ENCODE data around the gene SPIB. TPM values are rescaled to one million over a fixed set of nuclear protein-coding genes. Genes with fewer than 3 reads are reported as not detected.
"Not testable (repeated sequence)": the region's sequence is repeated elsewhere in the genome, so short reads cannot be mapped to it uniquely, and the experiment has no call there.

SPIB gene
- polyA plus RNA-seq, 1 experiment, result not detected

- no peak overlapping the region for H3K27ac ChIP-seq (ENCODE audit: low read depth, low read length)
- DNase-seq (ENCODE audit: low read depth, low spot score), result no peak
- peaks cover 2% of the 10 kb centered on the region for H3K27me3 ChIP-seq (ENCODE audit: control insufficient read depth, insufficient read depth, low read length)
- TF ChIP-seq CTCF (IDR thresholded peaks at IDR 0.05; ENCODE audit: low read depth, low read length), result no peak
- ChIA-PET POLR2A (no interaction called here), CTCF (interaction anchor here (1.1 kb wide), 1 partner anchor 12 kb away, joined by 5 read pairs; no protein-coding TSS in a partner anchor)
- no peaks in the 10 kb centered on the region; the same call in 1 of the 2 replicates for H3K9me3 ChIP-seq (ENCODE audit: control insufficient read depth, insufficient read depth, low read length)
- H3K4me3 ChIP-seq (ENCODE audit: low read depth, low read length), result no peak overlapping the region
Observed at GRCh38 chr19:50466706-50467039, 47.9 kb downstream of the SPIB start.

- CTCF ChIA-PET, result no interaction called here
- Histone ChIP-seq H3K9me3 (ENCODE audit: control insufficient read depth, insufficient read depth, low read length) (no peaks in the 10 kb centered on the region; the same call in 1 of the 2 replicates), H3K27ac (ENCODE audit: low read depth, low read length) (no peak overlapping the region), H3K27me3 (ENCODE audit: control insufficient read depth, insufficient read depth, low read length) (peaks cover 2% of the 10 kb centered on the region), H3K4me3 (ENCODE audit: low read depth, low read length) (no peak overlapping the region)
- POLR2A ChIA-PET, result no interaction called here
- TF ChIP-seq CTCF (IDR thresholded peaks at IDR 0.05; ENCODE audit: low read depth, low read length), result no peak
- no peak for DNase-seq (ENCODE audit: low read depth, low spot score)
Observed at GRCh38 chr19:50467566-50467965, 48.8 kb downstream of the SPIB start.

GRCh38 chr19:50468818-50469217 lies 50.1 kb downstream of the SPIB start:
- Histone ChIP-seq H3K27ac (ENCODE audit: low read depth, low read length) (no peak overlapping the region), H3K9me3 (ENCODE audit: control insufficient read depth, insufficient read depth, low read length) (no peaks in the 10 kb centered on the region; the same call in 1 of the 2 replicates), H3K4me3 (ENCODE audit: low read depth, low read length) (no peak overlapping the region), H3K27me3 (ENCODE audit: control insufficient read depth, insufficient read depth, low read length) (peaks cover 2% of the 10 kb centered on the region)
- TF ChIP-seq CTCF (IDR thresholded peaks at IDR 0.05; ENCODE audit: low read depth, low read length), result no peak
- ChIA-PET POLR2A (no interaction called here), CTCF (interaction anchor here (0.5 kb wide), 1 partner anchor 8 kb away, joined by 3 read pairs; no protein-coding TSS in a partner anchor)
- no peak for DNase-seq (ENCODE audit: low read depth, low spot score)

DNA sequence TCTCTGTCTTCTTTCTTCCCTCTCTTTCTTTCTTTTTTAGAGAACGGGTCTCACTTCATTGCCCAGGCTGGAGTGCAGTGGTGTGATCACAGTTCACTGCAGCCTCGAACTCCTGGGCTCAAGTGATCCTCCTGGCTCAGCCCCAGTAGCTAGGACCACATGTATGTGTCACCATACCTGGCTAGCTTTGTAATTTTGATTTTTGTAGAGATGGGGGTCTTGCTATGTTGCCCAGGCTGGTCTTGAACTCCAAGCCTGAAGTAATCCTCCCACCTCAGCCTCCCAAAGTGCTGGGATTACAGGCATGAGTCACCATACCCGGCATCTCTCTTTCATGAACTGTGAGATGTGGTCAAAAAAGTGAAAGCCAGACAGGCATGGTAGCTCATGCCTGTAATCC lies 54.6 kb downstream of the SPIB start:
- H3K27me3 ChIP-seq (ENCODE audit: control insufficient read depth, insufficient read depth, low read length); POLR2A ChIA-PET; H3K27ac ChIP-seq (ENCODE audit: low read depth, low read length); H3K4me3 ChIP-seq (ENCODE audit: low read depth, low read length); DNase-seq (ENCODE audit: low read depth, low spot score): not testable (repeated sequence)
- CTCF ChIA-PET, result interaction anchor here (1.2 kb wide), 1 partner anchor 116 kb away, joined by 3 read pairs; no protein-coding TSS in a partner anchor
- peaks cover 11% of the 10 kb centered on the region for H3K9me3 ChIP-seq (ENCODE audit: control insufficient read depth, insufficient read depth, low read length)

DNA sequence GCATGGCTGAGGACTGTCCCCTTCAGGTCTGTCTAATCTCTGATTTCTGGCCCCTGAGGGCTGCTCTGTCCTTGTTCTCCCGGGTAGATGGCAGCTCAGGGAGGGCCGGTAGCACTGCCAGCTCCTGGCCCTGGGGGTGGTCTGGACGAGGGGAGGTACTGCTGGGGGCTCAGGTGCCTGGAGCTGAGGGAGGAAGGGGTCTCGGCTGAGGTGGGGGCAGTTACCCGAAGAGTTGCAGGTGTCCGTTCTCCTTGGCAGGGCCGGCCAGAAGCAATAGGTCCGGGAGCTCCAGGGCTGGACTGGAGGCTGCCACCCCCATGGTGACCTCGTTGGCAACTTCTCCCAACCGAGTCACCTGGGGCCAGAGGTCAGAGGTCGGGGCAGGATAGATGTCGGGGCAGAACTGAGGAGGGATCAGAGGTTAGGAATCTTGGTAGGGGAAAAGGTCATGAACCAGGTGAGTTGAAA lies 56.4 kb downstream of the SPIB start:
- TF ChIP-seq CTCF (IDR thresholded peaks at IDR 0.05; ENCODE audit: low read depth, low read length), result no peak
- H3K9me3 ChIP-seq (ENCODE audit: control insufficient read depth, insufficient read depth, low read length), result peaks cover 13% of the 10 kb centered on the region
- CTCF ChIA-PET, result interaction anchor here (0.8 to 1.5 kb wide), 3 partner anchors 15 to 309 kb away, joined by 3 to 4 read pairs (median 4); no protein-coding TSS in a partner anchor
- POLR2A ChIA-PET, result no interaction called here
- no peak overlapping the region for H3K4me3 ChIP-seq (ENCODE audit: low read depth, low read length)
- H3K27me3 ChIP-seq (ENCODE audit: control insufficient read depth, insufficient read depth, low read length), result no peaks in the 10 kb centered on the region
- no peak overlapping the region for H3K27ac ChIP-seq (ENCODE audit: low read depth, low read length)
- DNase-seq (ENCODE audit: low read depth, low spot score), result no peak

Data from AG04450 (cell line).